Thyroid gland (tissue), 4 donors: Measurements from ENCODE around the gene CELF4.

Experiments
- CTCF ChIP-seq, 6 experiments: fragments of 200-600 bp in 3 of 6; fragments of 450-650 bp in 3 of 6; sonication (generic) in 3 of 6; IDR thresholded peaks; one replicate each; pipeline ENCODE4 v1.5.1; 2016 to 2019; ENCODE audit warnings: antibody characterized with exemption in 6 of 6, mild to moderate bottlenecking in 2 of 6, inconsistent platforms in 1 of 6, moderate library complexity in 1 of 6
- POLR2A ChIP-seq, 2 donors: fragments of 450-650 bp; IDR thresholded peaks; one replicate each; pipeline ENCODE4 v1.6.1; 2017; ENCODE audit warnings: antibody characterized with exemption in 2 of 2, mild to moderate bottlenecking in 2 of 2, moderate library complexity in 1 of 2

- TF ChIP-seq POLR2A (IDR thresholded peaks at IDR 0.05) = no peak
- no peak for TF ChIP-seq CTCF (IDR thresholded peaks at IDR 0.05)
Observed at GRCh38 chr18:37383036-37383785, 182.4 kb downstream of the CELF4 start.
